KOPT-K1 (cell line): ENCODE data around the gene MYO5A.

Source experiments
- H3K27ac ChIP-seq: fragments of 200-600 bp; sonication (generic); 2 replicates; pipeline ENCODE4 v1.5.1; 2016; ENCODE audit warnings: antibody characterized with exemption, mild to moderate bottlenecking, low read depth, low read length; ENCODE audit not compliant: poor library complexity, severe bottlenecking
- H3K36me3 ChIP-seq: fragments of 200-600 bp; sonication (generic); 2 replicates; pipeline ENCODE4 v1.5.1; 2017; ENCODE audit warnings: antibody characterized with exemption, mild to moderate bottlenecking, low read length, moderate library complexity; ENCODE audit not compliant: insufficient read depth
- H3K9me3 ChIP-seq: fragments of 200-600 bp; sonication (generic); 2 replicates; pipeline ENCODE4 v1.5.1; 2017; ENCODE audit warnings: antibody characterized with exemption, low read length, mild to moderate bottlenecking; ENCODE audit not compliant: insufficient read depth, poor library complexity, severe bottlenecking

The MYO5A gene

DNA sequence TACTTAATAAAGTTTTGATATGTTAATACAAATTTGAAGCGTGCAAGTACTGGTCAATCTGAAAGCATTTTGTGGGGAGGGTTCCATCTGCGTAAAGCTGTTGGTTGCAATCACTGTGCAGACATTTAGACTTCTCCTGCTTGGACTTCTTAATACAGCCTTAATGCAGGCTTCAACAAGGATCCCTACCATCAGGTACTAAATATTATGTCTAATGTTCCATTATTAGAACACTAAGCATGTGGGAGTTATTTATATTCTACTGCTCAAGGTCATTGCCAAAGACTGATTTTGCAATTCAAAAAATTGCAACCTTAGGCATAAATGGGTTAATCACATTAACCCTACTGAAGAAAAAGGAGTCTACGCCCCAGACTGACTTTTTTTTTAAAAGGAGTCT is 159.2 kb downstream of the MYO5A start:
- Histone ChIP-seq H3K36me3 (peaks cover 67% of the 10 kb centered on the region), H3K27ac (no peak overlapping the region), H3K9me3 (no peaks in the 10 kb centered on the region)

DNA sequence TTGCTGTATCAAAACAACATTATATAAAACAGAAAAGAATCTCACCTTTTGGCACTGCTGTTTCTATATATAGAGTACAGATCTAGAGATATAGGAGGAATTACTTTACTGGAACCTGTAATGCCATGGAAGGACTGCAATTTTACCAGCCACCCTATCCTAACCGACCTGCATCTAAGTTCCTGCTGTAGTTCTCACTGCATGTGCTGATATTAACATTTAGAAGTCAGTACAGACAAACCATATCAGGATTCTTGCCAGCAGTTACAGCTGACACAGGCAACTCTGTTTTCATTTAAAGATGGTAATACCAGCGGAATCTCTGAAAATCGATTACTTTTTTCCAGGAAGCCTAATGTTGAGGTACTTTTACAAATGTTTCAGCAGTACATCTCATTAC is 159.7 kb downstream of the MYO5A start:
- peaks cover 67% of the 10 kb centered on the region for H3K36me3 ChIP-seq
- no peaks in the 10 kb centered on the region for H3K9me3 ChIP-seq
- no peak overlapping the region for H3K27ac ChIP-seq

DNA sequence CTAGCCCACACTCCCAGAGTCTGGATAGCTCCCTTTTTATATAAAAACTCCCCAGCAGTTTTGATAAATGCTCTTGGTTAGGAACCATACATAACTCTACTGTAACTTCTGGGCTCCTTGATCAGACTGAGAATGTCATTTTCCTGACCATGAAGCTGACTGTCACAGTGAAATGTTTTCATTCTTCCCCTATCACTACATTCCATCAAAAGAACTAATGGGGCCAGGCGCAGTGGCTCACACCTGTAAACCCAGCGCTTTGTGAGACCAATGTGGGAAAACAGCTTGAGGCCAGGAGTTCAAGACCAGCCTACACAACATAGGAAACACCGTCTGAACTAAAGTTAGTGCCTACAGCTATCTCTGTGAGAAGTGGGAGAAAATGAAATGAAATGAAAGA is 160.3 kb downstream of the MYO5A start:
- no peaks in the 10 kb centered on the region for H3K9me3 ChIP-seq
- peaks cover 69% of the 10 kb centered on the region for H3K36me3 ChIP-seq
- no peak overlapping the region for H3K27ac ChIP-seq

- peaks cover 56% of the 10 kb centered on the region for H3K36me3 ChIP-seq
- H3K27ac ChIP-seq: no peak overlapping the region
- no peaks in the 10 kb centered on the region for H3K9me3 ChIP-seq
Measured at GRCh38 chr15:52362497-52362896, 166.2 kb downstream of the MYO5A start.

- H3K36me3 ChIP-seq: peaks cover 56% of the 10 kb centered on the region
Measured at GRCh38 chr15:52361975-52362494, 166.6 kb downstream of the MYO5A start.

GRCh38 chr15:52361494-52361893 is 167.2 kb downstream of the MYO5A start:
- Histone ChIP-seq H3K27ac (no peak overlapping the region), H3K36me3 (peaks cover 50% of the 10 kb centered on the region), H3K9me3 (no peaks in the 10 kb centered on the region)

More at GRCh38 chr15:52361975-52362494, 166.6 kb downstream of the MYO5A start:
- Histone ChIP-seq H3K27ac (no peak overlapping the region), H3K9me3 (no peaks in the 10 kb centered on the region)

DNA sequence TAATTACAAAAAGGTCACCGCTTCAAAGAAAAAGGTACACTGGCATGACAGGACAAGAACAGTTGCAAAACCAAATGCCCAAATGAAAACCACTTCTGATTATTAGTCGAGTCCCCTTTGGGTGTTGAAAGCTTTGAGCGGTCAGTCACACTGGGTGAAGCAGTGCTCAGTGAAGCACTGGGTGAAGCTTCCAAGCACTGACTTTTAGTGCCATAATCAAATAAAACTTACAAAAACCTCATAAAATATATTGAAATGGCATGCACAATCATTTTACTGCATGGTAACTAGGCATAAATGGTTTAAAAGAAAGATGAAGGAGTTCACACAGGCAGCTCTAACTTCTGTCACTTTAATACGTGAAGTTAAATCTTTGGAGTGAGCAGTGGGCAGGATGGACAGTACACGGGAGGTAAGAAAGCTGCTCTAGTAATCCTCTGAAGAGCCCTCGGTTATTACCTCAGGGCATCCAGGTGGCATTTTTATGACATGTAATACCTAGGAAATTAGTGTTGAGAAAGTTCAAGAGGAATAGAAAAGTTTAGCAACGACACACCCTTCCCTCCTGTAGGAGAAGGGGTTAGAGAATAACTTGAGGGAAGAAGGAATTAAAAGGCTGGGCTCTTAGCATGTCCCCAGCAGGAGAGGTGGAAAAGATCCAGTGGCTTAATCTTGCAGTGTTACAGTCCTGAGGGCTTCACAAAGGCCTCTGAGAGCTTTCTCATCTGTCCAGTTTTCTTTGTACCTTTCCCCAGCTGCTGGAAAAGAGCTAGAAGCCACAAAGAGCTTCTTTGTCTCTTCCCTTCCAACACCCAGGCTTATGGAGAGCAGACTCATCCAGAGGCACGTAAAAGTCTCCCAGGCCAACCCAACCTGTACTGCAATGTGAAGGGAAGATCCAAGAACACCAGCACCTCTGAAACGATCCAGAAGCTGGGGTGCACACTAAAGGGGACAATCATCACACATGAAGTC is 168.2 kb downstream of the MYO5A start:
- Histone ChIP-seq H3K9me3 (no peaks in the 10 kb centered on the region), H3K36me3 (peaks cover 48% of the 10 kb centered on the region), H3K27ac (no peak overlapping the region)

- H3K9me3 ChIP-seq: no peaks in the 10 kb centered on the region
- H3K36me3 ChIP-seq: peaks cover 48% of the 10 kb centered on the region
- no peak overlapping the region for H3K27ac ChIP-seq
Measured at GRCh38 chr15:52359722-52360121, 169.0 kb downstream of the MYO5A start.

GRCh38 chr15:52357949-52358348 is 170.7 kb downstream of the MYO5A start:
- H3K27ac ChIP-seq: no peak overlapping the region
- no peaks in the 10 kb centered on the region for H3K9me3 ChIP-seq
- peaks cover 42% of the 10 kb centered on the region for H3K36me3 ChIP-seq

GRCh38 chr15:52352086-52352485 is 176.6 kb downstream of the MYO5A start:
- no peaks in the 10 kb centered on the region for H3K9me3 ChIP-seq
- no peak overlapping the region for H3K27ac ChIP-seq
- peaks cover 35% of the 10 kb centered on the region for H3K36me3 ChIP-seq

DNA sequence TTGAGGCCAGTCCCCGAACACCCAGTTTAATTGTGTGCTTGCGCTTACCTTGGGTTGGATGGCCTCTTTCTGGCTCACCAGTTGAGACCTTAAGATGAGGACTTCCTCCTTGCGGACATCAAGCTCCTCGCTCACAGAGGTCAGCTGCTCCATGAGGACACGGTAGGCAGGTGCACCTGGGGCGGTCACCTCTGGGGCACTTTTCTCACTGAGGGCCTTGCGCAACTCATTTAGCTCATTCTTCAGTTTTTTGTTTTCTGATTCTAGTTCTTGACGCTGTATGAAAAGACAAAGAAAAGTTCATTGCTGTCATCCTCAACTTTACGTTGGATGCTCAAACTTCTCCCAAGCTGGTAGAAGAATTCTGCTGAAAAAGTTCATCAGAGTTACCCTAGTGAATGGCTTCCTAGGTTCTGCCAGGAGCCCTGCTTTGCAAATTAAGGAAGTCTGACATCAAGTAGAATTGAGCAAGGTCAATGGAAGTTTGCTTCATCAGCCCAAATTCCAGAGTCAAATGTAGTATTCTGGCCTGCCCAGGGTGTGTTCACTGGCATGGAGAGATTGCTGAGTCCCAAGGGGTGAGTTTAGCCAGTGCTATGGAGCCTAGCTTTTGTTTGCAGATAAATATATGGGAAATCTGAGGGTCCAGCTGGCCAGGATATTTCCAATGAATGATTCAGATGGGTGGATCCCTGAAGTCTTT is 177.3 kb downstream of the MYO5A start:
- Histone ChIP-seq H3K9me3 (no peaks in the 10 kb centered on the region), H3K36me3 (peaks cover 35% of the 10 kb centered on the region), H3K27ac (no peak overlapping the region)

- peaks cover 39% of the 10 kb centered on the region for H3K36me3 ChIP-seq
- H3K27ac ChIP-seq: no peak overlapping the region
- no peaks in the 10 kb centered on the region for H3K9me3 ChIP-seq
Measured at GRCh38 chr15:52350423-52350822, 178.3 kb downstream of the MYO5A start.

DNA sequence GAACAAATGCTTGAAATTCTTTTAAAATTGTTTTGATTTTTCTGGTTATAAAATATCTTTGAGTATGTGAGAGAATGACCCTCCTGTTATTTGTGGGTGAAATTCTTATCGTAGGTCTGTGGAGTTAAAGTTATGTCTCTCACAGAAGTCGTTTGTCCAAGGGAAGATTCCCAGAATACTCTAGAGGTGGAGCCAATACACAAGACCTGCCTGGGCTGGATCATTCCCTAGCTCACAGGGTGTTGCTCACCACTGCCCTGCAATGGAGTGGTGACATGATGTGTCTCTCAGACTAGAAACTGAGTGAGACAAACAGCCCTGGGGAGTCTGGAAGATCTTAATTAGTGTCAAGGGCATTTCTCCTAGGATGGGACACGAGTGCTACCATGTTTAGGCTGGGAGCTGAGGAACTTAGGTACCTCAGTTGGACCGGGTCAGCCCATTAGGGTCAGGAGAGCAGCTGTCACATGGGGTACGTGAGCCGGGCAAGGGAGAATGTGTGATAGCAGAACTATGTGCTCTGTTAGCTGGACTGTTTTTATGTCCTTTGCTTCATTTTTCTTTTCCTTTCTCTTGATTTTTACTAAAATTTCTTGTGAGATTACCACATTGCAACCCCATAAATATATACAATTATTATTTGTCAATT is 179.5 kb downstream of the MYO5A start:
- Histone ChIP-seq H3K36me3 (peaks cover 39% of the 10 kb centered on the region), H3K9me3 (no peaks in the 10 kb centered on the region), H3K27ac (no peak overlapping the region)

- Histone ChIP-seq H3K36me3 (peaks cover 33% of the 10 kb centered on the region), H3K27ac (no peak overlapping the region), H3K9me3 (no peaks in the 10 kb centered on the region)
Measured at GRCh38 chr15:52348056-52348745, 180.5 kb downstream of the MYO5A start.
